Neuron (in vitro differentiated cells): ENCODE data around the gene GGT5.
"Not testable (repeated sequence)": the region's sequence is repeated elsewhere in the genome, so short reads cannot be mapped to it uniquely, and the experiment has no call there.

Source experiments
- H2AFZ ChIP-seq: one replicate; pipeline ENCODE4 v1.6.1; 2013; ENCODE audit warnings: low read depth, mild to moderate bottlenecking, inconsistent platforms, low read length, moderate library complexity
- H3K27me3 ChIP-seq: one replicate; pipeline ENCODE4 v1.6.1; 2013; ENCODE audit warnings: low read length; ENCODE audit not compliant: insufficient read depth
- H3K36me3 ChIP-seq: one replicate; pipeline ENCODE4 v1.6.1; 2013; ENCODE audit warnings: low read length; ENCODE audit not compliant: insufficient read depth
- H3K4me1 ChIP-seq: one replicate; pipeline ENCODE4 v1.6.1; 2013; ENCODE audit warnings: low read length; ENCODE audit not compliant: insufficient read depth
- H3K4me3 ChIP-seq: 2 replicates; pipeline ENCODE4 v1.5.1; 2013; ENCODE audit warnings: mild to moderate bottlenecking, low read length, moderate library complexity
- H3K9me3 ChIP-seq: one replicate; pipeline ENCODE4 v1.6.1; 2013; ENCODE audit warnings: low read length

The GGT5 gene

DNA sequence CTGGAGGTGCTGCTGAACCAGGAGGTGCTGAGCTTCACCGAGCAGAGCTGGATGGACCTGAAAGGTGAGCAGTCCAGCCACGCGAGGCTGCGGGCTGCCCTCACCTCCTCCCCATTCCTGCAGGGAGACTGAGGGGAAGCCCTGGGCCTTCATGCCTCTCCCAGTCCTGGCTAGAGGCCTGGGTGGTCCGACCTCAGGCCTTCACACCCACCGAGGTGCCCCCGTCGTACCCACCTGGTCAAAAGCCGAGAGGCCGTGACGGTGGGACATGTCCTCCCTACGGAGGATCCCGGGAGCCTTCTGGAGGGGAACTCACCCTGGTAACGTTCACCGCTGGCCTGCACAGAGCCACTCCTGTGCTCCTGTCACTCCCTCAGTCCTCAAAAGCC lies 58.5 kb downstream of the GGT5 start:
- Histone ChIP-seq H2AFZ (no peak overlapping the region), H3K9me3 (no peaks in the 10 kb centered on the region), H3K36me3 (no peaks in the 10 kb centered on the region), H3K27me3 (no peaks in the 10 kb centered on the region), H3K4me1 (peaks cover 5% of the 10 kb centered on the region), H3K4me3 (no peak overlapping the region)

- H3K4me3 ChIP-seq, result no peak overlapping the region
- H2AFZ ChIP-seq, result no peak overlapping the region
- H3K9me3 ChIP-seq, result no peaks in the 10 kb centered on the region
- H3K4me1 ChIP-seq, result peaks cover 5% of the 10 kb centered on the region
- H3K36me3 ChIP-seq, result no peaks in the 10 kb centered on the region
- no peaks in the 10 kb centered on the region for H3K27me3 ChIP-seq
Observed at GRCh38 chr22:24185501-24186351, 59.2 kb downstream of the GGT5 start.

- Histone ChIP-seq H3K9me3 (no peaks in the 10 kb centered on the region), H3K4me3 (no peak overlapping the region), H3K4me1 (peaks cover 5% of the 10 kb centered on the region), H2AFZ (no peak overlapping the region), H3K27me3 (no peaks in the 10 kb centered on the region), H3K36me3 (no peaks in the 10 kb centered on the region)
Observed at GRCh38 chr22:24185001-24185500, 59.8 kb downstream of the GGT5 start.

- H3K36me3 ChIP-seq, result no peaks in the 10 kb centered on the region
- H2AFZ ChIP-seq, result no peak overlapping the region
- peaks cover 5% of the 10 kb centered on the region for H3K4me1 ChIP-seq
- H3K4me3 ChIP-seq, result no peak overlapping the region
- no peaks in the 10 kb centered on the region for H3K9me3 ChIP-seq
- no peaks in the 10 kb centered on the region for H3K27me3 ChIP-seq
Observed at GRCh38 chr22:24184057-24184798, 60.7 kb downstream of the GGT5 start.

DNA sequence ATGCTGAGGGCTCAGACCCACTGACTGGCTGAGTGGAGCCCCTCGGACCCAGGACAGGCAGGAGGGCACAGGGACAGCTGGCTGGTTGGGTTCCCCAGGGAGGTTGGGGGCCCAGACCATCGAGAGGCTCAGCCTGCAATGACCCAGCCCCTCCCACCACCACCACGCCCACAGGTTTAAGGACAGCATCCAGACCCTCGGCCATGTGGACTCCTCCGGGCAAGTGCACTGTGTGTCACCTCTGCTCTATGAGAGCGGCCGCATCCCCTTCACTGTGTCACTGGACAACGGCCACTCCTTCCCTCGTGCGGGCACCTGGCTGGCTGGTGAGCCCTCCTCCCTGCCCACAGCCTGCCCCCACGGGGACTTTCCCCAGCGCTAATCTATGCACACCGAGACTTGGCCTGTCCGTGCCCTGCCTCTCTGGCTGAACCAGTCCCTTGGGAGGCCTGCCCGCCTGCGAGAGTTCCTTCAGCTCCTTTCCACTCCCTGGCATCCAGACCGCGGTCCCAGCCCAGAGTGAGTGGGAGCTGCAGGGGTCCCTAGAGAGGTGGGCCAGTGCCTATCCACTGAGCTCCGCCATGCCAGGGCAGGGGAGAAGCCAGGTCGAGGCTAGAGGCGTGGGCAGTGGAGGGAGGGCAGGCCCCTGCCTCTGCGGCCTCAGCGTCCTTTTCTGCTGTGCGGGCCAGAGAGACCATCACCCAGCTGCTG lies 61.4 kb downstream of the GGT5 start:
- H3K36me3 ChIP-seq, result no peaks in the 10 kb centered on the region
- no peak overlapping the region for H3K4me3 ChIP-seq
- no peaks in the 10 kb centered on the region for H3K27me3 ChIP-seq
- H3K9me3 ChIP-seq, result no peaks in the 10 kb centered on the region
- H3K4me1 ChIP-seq, result peaks cover 5% of the 10 kb centered on the region
- H2AFZ ChIP-seq, result no peak overlapping the region

GRCh38 chr22:24182900-24183246 lies 62.0 kb downstream of the GGT5 start:
- not testable (repeated sequence) for H3K4me1 ChIP-seq, H3K4me3 ChIP-seq, H3K9me3 ChIP-seq, H3K36me3 ChIP-seq, H2AFZ ChIP-seq, H3K27me3 ChIP-seq

GRCh38 chr22:24181996-24182899 lies 62.6 kb downstream of the GGT5 start:
- Histone ChIP-seq H3K9me3 (no peaks in the 10 kb centered on the region), H3K36me3 (peaks cover 9% of the 10 kb centered on the region), H3K4me3 (no peak overlapping the region), H3K4me1 (peaks cover 5% of the 10 kb centered on the region), H3K27me3 (no peaks in the 10 kb centered on the region), H2AFZ (no peak overlapping the region)

- H3K27me3 ChIP-seq, result no peaks in the 10 kb centered on the region
- no peaks in the 10 kb centered on the region for H3K9me3 ChIP-seq
- H2AFZ ChIP-seq, result no peak within 1 kb of the TSS
- peaks cover 15% of the 10 kb centered on the region for H3K36me3 ChIP-seq
- H3K4me1 ChIP-seq, result peaks cover 5% of the 10 kb centered on the region
- H3K4me3 ChIP-seq, result no peak within 1 kb of the TSS
Observed at GRCh38 chr22:24181088-24181995, 63.5 kb downstream of the GGT5 start, which contains the start of gene SUSD2. TSS of gene SUSD2 (plus strand) at chr22:24181487. CDS start at chr22:24181520, 33 bp downstream.

DNA sequence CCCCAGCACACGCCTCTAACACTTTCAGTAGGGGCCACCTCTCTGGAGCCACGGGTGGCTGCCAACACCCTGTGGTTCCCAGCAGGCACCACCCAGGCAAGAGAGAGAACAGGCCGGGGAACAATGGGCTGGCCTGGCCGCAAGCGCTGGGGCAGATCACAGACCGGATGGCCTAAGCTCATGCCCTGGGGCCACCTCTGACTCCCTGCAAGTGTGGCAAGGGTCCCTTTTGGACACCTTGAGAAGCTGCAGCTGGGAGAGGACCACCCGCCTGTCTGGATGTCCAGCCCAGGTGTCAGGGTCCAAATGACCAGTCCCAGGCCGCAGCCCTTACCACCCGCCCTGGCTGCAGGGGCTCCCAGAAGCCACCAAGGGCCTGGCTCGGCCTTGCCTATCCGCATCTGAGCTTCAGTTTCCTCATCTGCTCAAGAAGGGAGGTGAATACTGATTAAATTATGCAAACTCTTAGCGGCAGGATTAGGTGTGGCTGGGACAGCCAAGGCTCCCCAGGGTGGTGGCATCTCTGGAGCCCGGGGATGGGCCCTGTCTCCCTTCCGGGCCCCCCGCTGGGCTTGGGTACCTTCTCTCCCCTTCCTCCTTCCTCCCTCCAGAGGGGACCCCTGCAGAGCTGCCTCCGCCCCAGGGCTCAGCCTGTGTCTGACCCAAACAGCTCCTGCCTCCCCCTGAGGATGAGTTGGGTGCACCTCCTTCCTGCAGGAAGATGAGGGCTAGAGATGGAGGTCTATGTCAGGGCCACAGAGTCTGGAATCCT lies 64.4 kb downstream of the GGT5 start:
- Histone ChIP-seq H3K36me3 (peaks cover 18% of the 10 kb centered on the region), H3K27me3 (no peaks in the 10 kb centered on the region), H3K4me3 (no peak overlapping the region), H3K9me3 (no peaks in the 10 kb centered on the region), H3K4me1 (peaks cover 5% of the 10 kb centered on the region), H2AFZ (no peak overlapping the region)

GRCh38 chr22:24179478-24180210 lies 65.2 kb downstream of the GGT5 start:
- H3K4me1 ChIP-seq, result peaks cover 5% of the 10 kb centered on the region
- no peak overlapping the region for H3K4me3 ChIP-seq
- H3K27me3 ChIP-seq, result no peaks in the 10 kb centered on the region
- H2AFZ ChIP-seq, result no peak overlapping the region
- H3K36me3 ChIP-seq, result peaks cover 18% of the 10 kb centered on the region
- no peaks in the 10 kb centered on the region for H3K9me3 ChIP-seq
